GM18907 (cell line): ENCODE results near the gene CNOT3.

ENCODE experiments used
- ATAC-seq: cut with Tn5 transposase; IDR thresholded peaks from one replicate; pipeline ENCODE4 v1.9.1; 2021; ENCODE audit warnings: mild to moderate bottlenecking, moderate library complexity; ENCODE audit not compliant: unreplicated experiment

The CNOT3 gene

GRCh38 chr19:54147676-54148075, 10.1 kb downstream of the CNOT3 start:
- no peak for ATAC-seq

DNA sequence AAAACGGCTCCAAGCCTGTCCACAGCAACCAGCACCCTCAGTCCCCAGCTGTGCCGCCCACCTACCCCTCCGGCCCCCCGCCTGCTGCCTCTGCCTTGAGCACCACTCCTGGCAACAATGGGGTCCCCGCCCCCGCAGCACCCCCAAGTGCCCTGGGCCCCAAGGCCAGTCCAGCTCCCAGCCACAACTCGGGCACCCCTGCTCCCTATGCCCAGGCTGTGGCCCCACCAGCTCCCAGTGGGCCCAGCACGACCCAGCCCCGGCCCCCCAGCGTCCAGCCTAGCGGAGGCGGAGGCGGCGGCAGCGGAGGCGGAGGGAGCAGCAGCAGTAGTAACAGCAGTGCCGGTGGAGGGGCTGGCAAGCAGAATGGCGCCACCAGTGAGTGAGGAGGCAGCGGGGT, 10.6 kb downstream of the CNOT3 start:
- no peak for ATAC-seq

GRCh38 chr19:54149021-54149812, 11.7 kb downstream of the CNOT3 start:
- no peak for ATAC-seq

DNA sequence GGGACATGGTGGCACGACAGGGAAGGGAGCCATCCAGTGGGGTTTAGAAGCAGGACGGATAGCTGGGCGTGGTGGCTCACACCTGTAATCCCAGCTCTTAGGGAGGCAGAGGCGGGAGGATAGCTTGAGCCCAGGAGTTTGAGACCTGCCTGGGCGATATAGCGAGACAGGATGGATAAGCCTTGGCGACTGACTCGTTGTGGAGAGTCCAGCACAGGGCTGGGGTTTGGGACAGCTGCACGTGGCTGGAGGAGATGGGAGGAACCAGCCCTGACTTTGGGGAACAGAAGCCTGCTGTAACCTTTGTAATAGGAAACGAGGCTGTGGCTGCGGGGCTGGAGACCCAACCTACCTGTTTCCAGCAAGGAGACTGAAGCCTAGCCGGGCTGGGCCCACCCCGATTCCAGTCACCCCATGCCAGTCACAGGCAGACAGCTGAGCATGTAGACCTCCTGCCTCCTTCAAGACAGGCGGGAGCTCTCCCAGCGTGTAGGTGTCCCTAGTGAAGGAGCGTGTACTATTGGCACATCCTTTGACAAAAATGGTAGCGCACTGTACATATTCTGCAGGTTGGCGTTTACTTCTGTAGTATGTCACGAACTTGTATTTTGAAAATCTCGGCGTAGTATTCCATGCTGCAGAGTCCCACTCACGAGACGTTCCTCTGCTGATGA, 13.9 kb downstream of the CNOT3 start:
- ATAC-seq = no peak

- no peak for ATAC-seq
Measured at GRCh38 chr19:54152267-54152666, 14.7 kb downstream of the CNOT3 start.

GRCh38 chr19:54152878-54153524, 15.4 kb downstream of the CNOT3 start:
- no peak for ATAC-seq

DNA sequence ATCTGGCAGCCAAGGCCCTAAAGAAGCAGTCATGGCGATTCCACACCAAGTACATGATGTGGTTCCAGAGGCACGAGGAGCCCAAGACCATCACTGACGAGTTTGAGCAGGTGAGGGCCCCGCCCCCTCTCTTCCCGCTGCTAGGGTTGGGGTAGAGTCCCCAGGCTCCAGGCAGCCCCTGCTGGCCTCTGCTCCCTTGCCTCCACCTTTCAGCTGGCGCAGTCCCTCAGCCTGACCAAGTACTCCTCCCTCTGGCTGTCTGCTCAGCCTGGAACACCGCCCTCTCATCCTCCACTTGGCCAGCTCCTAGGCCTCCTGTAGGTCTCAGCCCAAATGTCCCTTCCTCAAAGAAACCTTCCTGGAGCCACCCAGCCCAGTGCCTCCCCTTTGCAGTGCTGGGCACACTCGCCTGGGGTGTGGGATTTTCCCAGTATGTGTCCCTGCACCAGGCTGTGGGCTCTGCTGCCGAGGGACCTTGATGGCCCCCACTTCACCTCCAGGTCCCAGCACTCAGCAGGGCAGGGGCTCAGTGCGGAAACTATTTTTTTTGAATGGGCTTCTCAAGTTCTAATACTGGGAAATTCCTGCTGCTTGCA, 16.3 kb downstream of the CNOT3 start:
- no peak for ATAC-seq

GRCh38 chr19:54154603-54155345, 17.2 kb downstream of the CNOT3 start:
- ATAC-seq = no peak

GRCh38 chr19:54155694-54156093, 18.1 kb downstream of the CNOT3 start:
- no peak for ATAC-seq

GRCh38 chr19:54156490-54156889, 18.9 kb downstream of the CNOT3 start:
- no peak for ATAC-seq

GRCh38 chr19:54156953-54157352, 19.4 kb downstream of the CNOT3 start:
- no peak for ATAC-seq

DNA sequence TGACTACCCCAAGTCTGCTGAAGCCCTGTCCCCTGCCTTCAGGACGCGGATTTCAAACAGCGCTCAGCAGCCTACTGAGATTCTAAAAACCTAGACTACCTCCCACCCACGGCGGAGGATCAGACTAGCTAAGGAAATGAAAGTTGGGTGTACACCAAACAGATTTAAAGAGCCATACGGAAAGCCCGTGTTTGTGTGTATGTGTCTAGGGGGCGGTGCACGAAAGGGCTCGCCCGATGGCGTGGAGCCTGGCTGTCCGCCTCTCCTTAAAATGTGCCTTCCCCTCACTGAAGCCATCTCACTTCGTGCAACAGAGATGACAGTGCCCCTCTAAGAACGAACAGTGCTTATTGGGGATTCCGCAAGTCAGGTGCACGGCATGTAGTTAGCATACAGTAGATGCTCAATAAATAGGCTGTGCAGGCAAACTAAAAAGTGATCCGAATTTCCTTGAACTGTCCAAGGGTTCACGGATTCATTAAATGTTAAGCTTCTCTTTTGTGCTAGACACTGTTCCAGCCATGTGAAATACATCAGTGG, 21.3 kb downstream of the CNOT3 start:
- ATAC-seq = no peak

DNA sequence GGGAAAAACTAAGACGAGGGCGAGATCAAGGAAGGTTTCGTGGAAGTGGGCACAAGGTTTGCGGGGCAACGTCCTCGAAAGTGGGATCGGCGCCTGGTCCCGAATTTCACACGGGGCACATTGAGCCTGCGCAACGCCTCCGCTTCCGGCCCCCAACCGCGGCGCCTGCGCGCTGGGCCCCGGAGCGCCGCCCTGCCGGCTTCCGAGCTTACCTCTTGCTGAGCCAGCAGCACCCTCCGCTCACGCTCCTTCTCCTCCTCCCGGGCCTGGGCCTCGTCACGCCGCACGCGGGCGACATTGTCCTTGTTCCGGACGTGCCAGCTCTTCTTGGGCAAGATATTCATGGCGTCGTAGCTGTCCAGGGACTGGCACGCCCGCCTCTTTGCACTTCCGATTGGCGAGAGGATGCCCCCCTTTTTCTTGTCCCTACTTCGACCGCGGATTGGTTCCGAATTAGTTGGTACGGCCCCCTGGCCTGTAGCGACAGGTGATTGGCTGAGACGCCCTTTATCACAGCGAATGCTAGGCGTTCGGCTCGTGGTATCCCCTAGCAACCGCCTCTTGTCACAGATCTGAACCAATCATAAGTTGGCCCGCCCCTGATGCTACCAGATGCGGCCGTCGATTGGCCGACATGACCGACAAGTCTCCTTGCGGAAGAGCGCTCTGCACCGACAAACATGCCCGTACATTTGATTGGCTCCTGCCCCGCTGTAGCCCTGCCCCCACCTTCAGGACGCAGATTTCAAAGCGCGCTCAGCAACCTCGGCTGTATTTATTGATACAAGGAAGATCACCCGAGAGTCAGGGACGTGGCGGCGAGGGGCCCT, 22.0 kb downstream of the CNOT3 start, which contains the start of gene LENG1:
Gene LENG1 (minus strand): TSS at position 370 of the 830 bp plus-strand sequence. CDS start 26 bp downstream, at position 344.
- ATAC-seq = peak; percentile 90

- ATAC-seq = peak; percentile 8
Measured at GRCh38 chr19:54160182-54160811, 22.7 kb downstream of the CNOT3 start.

DNA sequence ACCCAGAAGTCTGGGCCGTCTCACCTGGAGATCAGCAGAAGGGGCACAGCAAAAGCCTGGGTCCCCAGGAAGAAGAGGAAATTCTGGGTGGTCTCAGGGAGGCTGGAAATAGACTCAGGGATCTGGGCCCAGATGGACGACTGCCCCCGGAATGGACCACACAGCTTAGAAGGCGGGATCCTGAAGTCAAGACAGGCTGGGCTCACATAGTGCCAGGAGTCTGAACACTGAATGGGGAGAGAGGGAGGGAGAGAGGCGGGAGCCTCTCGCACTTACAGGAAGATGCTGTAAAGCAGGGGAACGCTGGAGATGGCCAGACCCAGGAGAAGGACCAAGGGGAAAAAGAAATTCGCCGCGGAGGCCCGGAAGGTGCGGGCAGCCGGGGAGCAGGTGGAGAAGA, 23.3 kb downstream of the CNOT3 start:
- ATAC-seq = no peak

DNA sequence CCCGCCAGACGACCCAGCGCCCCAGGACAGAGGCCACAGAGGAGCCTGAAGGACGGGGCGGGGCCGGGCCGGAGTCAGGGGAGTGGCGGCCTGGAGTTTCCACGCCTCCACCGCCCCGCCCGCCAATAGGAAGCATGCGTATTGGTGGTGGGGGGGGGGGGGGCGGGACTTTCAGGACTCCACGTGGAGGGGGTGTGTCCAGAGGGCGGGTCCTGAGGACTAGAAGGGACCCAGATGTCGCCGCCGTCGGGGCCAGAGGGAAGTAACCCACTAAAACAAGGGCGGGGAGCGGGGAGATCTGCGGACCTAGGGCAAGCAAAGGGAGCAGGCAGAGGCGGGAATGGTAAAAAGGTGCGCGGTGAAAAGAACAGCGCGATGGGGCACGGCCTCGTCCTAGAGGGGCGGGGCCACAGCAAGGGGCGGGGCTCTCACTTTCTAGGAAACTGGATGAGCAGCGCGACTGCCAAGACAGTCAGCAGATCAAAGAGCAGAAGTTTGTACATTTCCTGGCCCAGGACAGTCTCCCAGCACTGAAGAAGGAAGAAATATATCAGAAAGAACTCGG, 24.8 kb downstream of the CNOT3 start:
- ATAC-seq = no peak

GRCh38 chr19:54162884-54163283, 25.3 kb downstream of the CNOT3 start:
- ATAC-seq = no peak

DNA sequence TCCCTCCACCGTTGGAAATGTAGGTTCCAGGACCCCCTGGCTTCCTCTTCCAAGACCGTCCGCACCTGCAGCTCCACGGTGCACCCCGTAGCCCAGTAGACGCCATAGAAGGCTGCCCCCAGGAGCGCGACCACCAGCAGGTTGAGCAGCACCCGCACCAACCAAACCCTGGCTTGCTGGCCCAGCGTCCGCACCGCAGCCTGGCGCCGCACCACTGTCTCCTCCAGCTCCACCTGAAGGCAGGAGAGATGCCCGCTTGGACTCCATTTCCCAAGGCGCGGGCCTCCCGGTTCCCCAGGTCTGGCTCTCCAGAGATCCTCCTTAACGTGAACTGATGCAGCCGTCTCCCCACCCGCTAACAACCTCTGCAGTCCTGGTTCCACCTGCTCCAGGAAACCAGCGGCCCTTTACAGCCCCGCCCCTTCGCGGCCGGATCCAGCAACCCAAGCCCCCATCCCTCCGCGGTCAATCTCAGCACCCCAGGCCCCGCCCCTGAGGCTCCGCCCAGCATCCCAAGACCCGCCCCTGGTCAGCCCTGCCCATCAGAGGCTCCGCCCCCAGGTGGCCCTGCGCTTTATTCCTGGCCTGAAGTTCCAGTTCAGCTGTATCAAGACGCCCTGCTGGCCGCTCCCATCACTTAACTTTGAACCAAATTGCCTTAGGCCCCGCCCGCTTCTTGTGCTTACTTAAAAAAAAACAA, 27.0 kb downstream of the CNOT3 start:
- ATAC-seq = no peak
